Natural killer cell (primary cell): ENCODE data around the gene EPX. TPM values are rescaled to one million over a fixed set of nuclear protein-coding genes. Genes with fewer than 3 reads are reported as not detected.

ENCODE experiments used
- ATAC-seq, 3 donors: fragments of 150-1000 bp in 2 of 3; fragments of 200-7000 bp in 1 of 3; cut with Tn5 transposase; 1 replicate in 1 of 3; 2 replicates in 2 of 3; pipeline ENCODE4 v1.10.0; 2021; ENCODE audit warnings: mild to moderate bottlenecking in 2 of 3, moderate library complexity in 2 of 3
- DNase-seq, 2 donors: peaks; one replicate each; pipeline versions ENCODE4 v3.0.0 to v3.0.0-alpha.2; 2013 to 2021; ENCODE audit warnings: mixed read lengths in 1 of 2
- H3K27ac ChIP-seq: one replicate; pipeline ENCODE4 v1.5.1; 2013; ENCODE audit warnings: mild to moderate bottlenecking, low read length
- H3K27me3 ChIP-seq: one replicate; pipeline ENCODE4 v1.6.1; 2013; ENCODE audit warnings: low read length; ENCODE audit not compliant: control insufficient read depth, insufficient read depth
- H3K36me3 ChIP-seq: one replicate; pipeline ENCODE4 v1.6.1; 2013; ENCODE audit warnings: low read length; ENCODE audit not compliant: control insufficient read depth, insufficient read depth
- H3K4me1 ChIP-seq: one replicate; pipeline ENCODE4 v1.6.1; 2013; ENCODE audit warnings: low read length; ENCODE audit not compliant: control insufficient read depth, insufficient read depth
- H3K4me3 ChIP-seq: one replicate; pipeline ENCODE4 v1.5.1; 2013; ENCODE audit warnings: low read length
- H3K9me3 ChIP-seq: one replicate; pipeline ENCODE4 v1.6.1; 2013; ENCODE audit warnings: low read length; ENCODE audit not compliant: control insufficient read depth, insufficient read depth
- H3K27ac Mint-ChIP-seq, 2 donors: one replicate each; pipeline ENCODE4 v1.8.0; 2022; ENCODE audit warnings: mild to moderate bottlenecking in 2 of 2, mixed read lengths in 2 of 2, moderate library complexity in 1 of 2
- H3K27me3 Mint-ChIP-seq, 2 donors: one replicate each; pipeline ENCODE4 v1.8.0; 2022; ENCODE audit warnings: low read depth in 2 of 2, mixed read lengths in 2 of 2
- H3K36me3 Mint-ChIP-seq: one replicate; pipeline ENCODE4 v1.8.0; 2022; ENCODE audit warnings: mixed read lengths
- H3K4me1 Mint-ChIP-seq, 2 donors: one replicate each; pipeline ENCODE4 v1.8.0; 2022; ENCODE audit warnings: mixed read lengths in 2 of 2
- H3K4me3 Mint-ChIP-seq: one replicate; pipeline ENCODE4 v1.8.0; 2022; ENCODE audit warnings: mild to moderate bottlenecking, moderate library complexity, mixed read lengths
- H3K9me3 Mint-ChIP-seq, 2 donors: one replicate each; pipeline ENCODE4 v1.8.0; 2022; ENCODE audit warnings: mixed read lengths in 2 of 2
- CTCF ChIP-seq: fragments of 200-600 bp; IDR thresholded peaks from one replicate; pipeline ENCODE4 v1.8.0; 2022; ENCODE audit warnings: antibody characterized with exemption
- WGBS: methylation state at CpG from one replicate; pipeline ENCODE4 v1.1.7; 2013; ENCODE audit warnings: missing lambda C conversion rate; ENCODE audit not compliant: insufficient coverage; 5-methylcytosine and 5-hydroxymethylcytosine counted together
- intact Hi-C: fragments of 100-400 bp; cut with micrococcal nuclease; formaldehyde crosslinking; loops from one replicate; pipeline ENCODE4 v1.14.2; 2022
- total RNA-seq, 4 donors: library from RNA; stranded (reverse); fragments of 120-200 nt in 1 of 4; gene quantifications; one replicate each; pipeline versions ENCODE4 v1.2.3 to v1.2.4, GENCODE V29; 2013 to 2022

Gene EPX
- total RNA-seq, 3 donors from 2014 or later (not counting 1 experiment from before 2014, with no cell fraction given) = not detected

- Histone ChIP-seq H3K27me3 (no peaks in the 10 kb centered on the region), H3K36me3 (no peaks in the 10 kb centered on the region), H3K4me3 (no peak overlapping the region), H3K4me1 (peaks cover 10% of the 10 kb centered on the region), H3K27ac (no peak overlapping the region), H3K9me3 (no peaks in the 10 kb centered on the region)
- TF ChIP-seq CTCF = no peak
- no peak for ATAC-seq
- Mint-ChIP-seq H3K27ac (no peak overlapping the region), H3K36me3 (no peaks in the 10 kb centered on the region), H3K27me3 (peaks cover 14 to 17% of the 10 kb centered on the region in 2 donors), H3K4me3 (no peak overlapping the region), H3K4me1 (no peaks in the 10 kb centered on the region), H3K9me3 (no peaks in the 10 kb centered on the region)
- intact Hi-C loops = no loop called here
- 96% methylated on average over 3 of the region's 3 CpGs for WGBS
- no peak for DNase-seq
These were observed 35.2 kb downstream of the EPX start for GRCh38 chr17:58227733-58228132.

- peaks cover 10 to 14% of the 10 kb centered on the region in 2 donors for H3K27me3 Mint-ChIP-seq
- Histone ChIP-seq H3K9me3 (no peaks in the 10 kb centered on the region), H3K27ac (no peak overlapping the region), H3K4me3 (no peak overlapping the region), H3K27me3 (no peaks in the 10 kb centered on the region), H3K4me1 (peaks cover 15% of the 10 kb centered on the region), H3K36me3 (no peaks in the 10 kb centered on the region)
- intact Hi-C loops = no loop called here
- H3K36me3 Mint-ChIP-seq = no peaks in the 10 kb centered on the region
- WGBS = 67% methylated on average over 2 of the region's 3 CpGs
- TF ChIP-seq CTCF = no peak
- H3K4me3 Mint-ChIP-seq = no peak overlapping the region
- no peak for DNase-seq
- H3K27ac Mint-ChIP-seq = no peak overlapping the region
- no peak for ATAC-seq
- no peaks in the 10 kb centered on the region for H3K4me1 Mint-ChIP-seq
- H3K9me3 Mint-ChIP-seq = no peaks in the 10 kb centered on the region
These were observed 36.2 kb downstream of the EPX start for GRCh38 chr17:58228679-58229078.

- Histone ChIP-seq H3K9me3 (no peaks in the 10 kb centered on the region), H3K36me3 (no peaks in the 10 kb centered on the region), H3K27ac (no peak overlapping the region), H3K4me1 (peaks cover 17% of the 10 kb centered on the region), H3K4me3 (no peak overlapping the region), H3K27me3 (no peaks in the 10 kb centered on the region)
- no peak overlapping the region for H3K27ac Mint-ChIP-seq
- intact Hi-C loops = no loop called here
- no peaks in the 10 kb centered on the region for H3K36me3 Mint-ChIP-seq
- no peak for TF ChIP-seq CTCF
- 89% methylated on average over 1 of the region's 1 CpG for WGBS
- no peak for ATAC-seq
- no peaks in the 10 kb centered on the region for H3K4me1 Mint-ChIP-seq
- no peak for DNase-seq
- H3K4me3 Mint-ChIP-seq = no peak overlapping the region
- H3K9me3 Mint-ChIP-seq = no peaks in the 10 kb centered on the region
- H3K27me3 Mint-ChIP-seq = peaks cover 3 to 14% of the 10 kb centered on the region in 2 donors
These were observed 36.9 kb downstream of the EPX start for GRCh38 chr17:58229384-58229783.

- no peaks in the 10 kb centered on the region for H3K9me3 ChIP-seq
- no peak overlapping the region for H3K27ac Mint-ChIP-seq
- H3K27ac ChIP-seq = no peak overlapping the region
- H3K36me3 Mint-ChIP-seq = no peaks in the 10 kb centered on the region
- no peak for DNase-seq
- peaks cover 2 to 12% of the 10 kb centered on the region in 2 donors for H3K27me3 Mint-ChIP-seq
- ATAC-seq = no peak
- WGBS = 93% methylated on average over 4 of the region's 4 CpGs
- H3K4me3 ChIP-seq = no peak overlapping the region
- no peak overlapping the region for H3K4me3 Mint-ChIP-seq
- no peaks in the 10 kb centered on the region for H3K9me3 Mint-ChIP-seq
- no peaks in the 10 kb centered on the region for H3K27me3 ChIP-seq
- intact Hi-C loops = no loop called here
- TF ChIP-seq CTCF = no peak
- peaks cover 17% of the 10 kb centered on the region for H3K4me1 ChIP-seq
- H3K36me3 ChIP-seq = no peaks in the 10 kb centered on the region
- no peaks in the 10 kb centered on the region for H3K4me1 Mint-ChIP-seq
These were observed 37.4 kb downstream of the EPX start for GRCh38 chr17:58229881-58230280.
